Natural killer cell (primary cell): ENCODE measurements around the gene IKZF1. TPM values are rescaled to one million over a fixed set of nuclear protein-coding genes. Genes with fewer than 3 reads are reported as not detected.
A peak's percentile ranks its signal among the peaks of the same experiment; 100 is the strongest.

ENCODE experiments used
- ATAC-seq, 3 donors: fragments of 150-1000 bp in 2 of 3; fragments of 200-7000 bp in 1 of 3; cut with Tn5 transposase; 1 replicate in 1 of 3; 2 replicates in 2 of 3; pipeline ENCODE4 v1.10.0; 2021; ENCODE audit warnings: mild to moderate bottlenecking in 2 of 3, moderate library complexity in 2 of 3
- DNase-seq, 2 donors: peaks; one replicate each; pipeline versions ENCODE4 v3.0.0 to v3.0.0-alpha.2; 2013 to 2021; ENCODE audit warnings: mixed read lengths in 1 of 2
- H3K27ac ChIP-seq: one replicate; pipeline ENCODE4 v1.5.1; 2013; ENCODE audit warnings: mild to moderate bottlenecking, low read length
- H3K27me3 ChIP-seq: one replicate; pipeline ENCODE4 v1.6.1; 2013; ENCODE audit warnings: low read length; ENCODE audit not compliant: control insufficient read depth, insufficient read depth
- H3K36me3 ChIP-seq: one replicate; pipeline ENCODE4 v1.6.1; 2013; ENCODE audit warnings: low read length; ENCODE audit not compliant: control insufficient read depth, insufficient read depth
- H3K4me1 ChIP-seq: one replicate; pipeline ENCODE4 v1.6.1; 2013; ENCODE audit warnings: low read length; ENCODE audit not compliant: control insufficient read depth, insufficient read depth
- H3K4me3 ChIP-seq: one replicate; pipeline ENCODE4 v1.5.1; 2013; ENCODE audit warnings: low read length
- H3K9me3 ChIP-seq: one replicate; pipeline ENCODE4 v1.6.1; 2013; ENCODE audit warnings: low read length; ENCODE audit not compliant: control insufficient read depth, insufficient read depth
- H3K27ac Mint-ChIP-seq, 2 donors: one replicate each; pipeline ENCODE4 v1.8.0; 2022; ENCODE audit warnings: mild to moderate bottlenecking in 2 of 2, mixed read lengths in 2 of 2, moderate library complexity in 1 of 2
- H3K27me3 Mint-ChIP-seq, 2 donors: one replicate each; pipeline ENCODE4 v1.8.0; 2022; ENCODE audit warnings: low read depth in 2 of 2, mixed read lengths in 2 of 2
- H3K36me3 Mint-ChIP-seq: one replicate; pipeline ENCODE4 v1.8.0; 2022; ENCODE audit warnings: mixed read lengths
- H3K4me1 Mint-ChIP-seq, 2 donors: one replicate each; pipeline ENCODE4 v1.8.0; 2022; ENCODE audit warnings: mixed read lengths in 2 of 2
- H3K4me3 Mint-ChIP-seq: one replicate; pipeline ENCODE4 v1.8.0; 2022; ENCODE audit warnings: mild to moderate bottlenecking, moderate library complexity, mixed read lengths
- H3K9me3 Mint-ChIP-seq, 2 donors: one replicate each; pipeline ENCODE4 v1.8.0; 2022; ENCODE audit warnings: mixed read lengths in 2 of 2
- CTCF ChIP-seq: fragments of 200-600 bp; IDR thresholded peaks from one replicate; pipeline ENCODE4 v1.8.0; 2022; ENCODE audit warnings: antibody characterized with exemption
- WGBS: methylation state at CpG from one replicate; pipeline ENCODE4 v1.1.7; 2013; ENCODE audit warnings: missing lambda C conversion rate; ENCODE audit not compliant: insufficient coverage; 5-methylcytosine and 5-hydroxymethylcytosine counted together
- intact Hi-C: fragments of 100-400 bp; cut with micrococcal nuclease; formaldehyde crosslinking; loops from one replicate; pipeline ENCODE4 v1.14.2; 2022
- total RNA-seq, 4 donors: library from RNA; stranded (reverse); fragments of 120-200 nt in 1 of 4; gene quantifications; one replicate each; pipeline versions ENCODE4 v1.2.3 to v1.2.4, GENCODE V29; 2013 to 2022

IKZF1 gene
- total RNA-seq, 3 donors from 2014 or later (not counting 1 experiment from before 2014, with no cell fraction given) = 294 to 391 (median 350) TPM

- H3K4me3 Mint-ChIP-seq = no peak overlapping the region
- no peaks in the 10 kb centered on the region for H3K27me3 ChIP-seq
Measured at GRCh38 chr7:50353894-50354595, 49.5 kb downstream of the IKZF1 start.

GRCh38 chr7:50355817-50356178 lies 51.3 kb downstream of the IKZF1 start:
- intact Hi-C loops = no loop called here
- no peak overlapping the region for H3K4me3 Mint-ChIP-seq
- peak overlapping the region; percentile 9 for H3K27ac ChIP-seq
- no peaks in the 10 kb centered on the region for H3K27me3 ChIP-seq
- no peaks in the 10 kb centered on the region for H3K9me3 Mint-ChIP-seq
- TF ChIP-seq CTCF = no peak
- DNase-seq (no peak), ATAC-seq (no peak)
- H3K27ac Mint-ChIP-seq = no peak overlapping the region
- H3K4me1 ChIP-seq = peaks cover 85% of the 10 kb centered on the region
- H3K36me3 ChIP-seq = peaks cover 58% of the 10 kb centered on the region
- WGBS = 74% methylated on average over 6 of the region's 9 CpGs
- no peaks in the 10 kb centered on the region for H3K27me3 Mint-ChIP-seq
- H3K4me1 Mint-ChIP-seq = peaks cover 92 to 93% of the 10 kb centered on the region in 2 donors
- no peak overlapping the region for H3K4me3 ChIP-seq
- H3K9me3 ChIP-seq = no peaks in the 10 kb centered on the region
- H3K36me3 Mint-ChIP-seq = no peaks in the 10 kb centered on the region

More at GRCh38 chr7:50353894-50354595, 49.5 kb downstream of the IKZF1 start:
- no peaks in the 10 kb centered on the region for H3K36me3 Mint-ChIP-seq
- H3K9me3 Mint-ChIP-seq = no peaks in the 10 kb centered on the region
- peaks cover 83% of the 10 kb centered on the region for H3K4me1 ChIP-seq
- no peak for TF ChIP-seq CTCF
- no peaks in the 10 kb centered on the region for H3K9me3 ChIP-seq
- peaks cover 49% of the 10 kb centered on the region for H3K36me3 ChIP-seq
- H3K27me3 Mint-ChIP-seq = no peaks in the 10 kb centered on the region
- ATAC-seq = no peak
- H3K4me3 ChIP-seq = no peak overlapping the region
- 89% methylated on average over 9 of the region's 9 CpGs for WGBS
- DNase-seq = peak in 1 of 2 donors; percentile 38
- H3K27ac ChIP-seq = peak overlapping the region; percentile 95
- intact Hi-C loops = no loop called here
- no peak overlapping the region for H3K27ac Mint-ChIP-seq
- peaks cover 91 to 93% of the 10 kb centered on the region in 2 donors for H3K4me1 Mint-ChIP-seq

- intact Hi-C loops = no loop called here
- Mint-ChIP-seq H3K27me3 (no peaks in the 10 kb centered on the region), H3K4me1 (peaks cover 91 to 93% of the 10 kb centered on the region in 2 donors), H3K27ac (no peak overlapping the region), H3K36me3 (no peaks in the 10 kb centered on the region), H3K9me3 (no peaks in the 10 kb centered on the region), H3K4me3 (peak overlapping the region; percentile 1)
- Histone ChIP-seq H3K4me1 (peaks cover 87% of the 10 kb centered on the region), H3K9me3 (no peaks in the 10 kb centered on the region), H3K36me3 (peaks cover 58% of the 10 kb centered on the region), H3K27me3 (no peaks in the 10 kb centered on the region), H3K4me3 (no peak overlapping the region), H3K27ac (peak overlapping the region; percentile 91)
- DNase-seq (peak in 1 of 2 donors; percentile 34), ATAC-seq (peak in 1 of 3 donors; percentile 2)
- WGBS = 72% methylated on average over 15 of the region's 15 CpGs
- TF ChIP-seq CTCF = no peak
Measured at GRCh38 chr7:50356212-50356944, 51.9 kb downstream of the IKZF1 start.
